GOT3 (cell line): ENCODE measurements around the gene MIER3.

Experiments used
- DNase-seq: peaks from one replicate; lab custom pipeline; 2025; ENCODE audit warnings: mixed read lengths; lab: John Stamatoyannopoulos, UW

Gene MIER3

GRCh38 chr5:56896763-56897162 is 55.2 kb downstream of the MIER3 start:
- no peak for DNase-seq

GRCh38 chr5:56893251-56893951 is 58.5 kb downstream of the MIER3 start:
- DNase-seq: no peak

GRCh38 chr5:56881571-56881970 is 70.4 kb downstream of the MIER3 start:
- no peak for DNase-seq

GRCh38 chr5:56876327-56876726 is 75.6 kb downstream of the MIER3 start:
- no peak for DNase-seq

GRCh38 chr5:56873056-56873455 is 78.9 kb downstream of the MIER3 start:
- no peak for DNase-seq

- no peak for DNase-seq
These were observed 80.1 kb downstream of the MIER3 start for GRCh38 chr5:56871777-56872176.
